ENCODE results near the gene ARHGEF10L. TPM values are rescaled to one million over a fixed set of nuclear protein-coding genes. Genes with fewer than 3 reads are reported as not detected.

The ARHGEF10L gene
- total and polyA plus RNA-seq, 4 experiments from 2014 or later: 0.47 to 0.78 TPM; not detected in 2

- H3K9me3 Mint-ChIP-seq: no peaks in the 10 kb centered on the region
- H3K9me3 ChIP-seq (ENCODE audit: control insufficient read depth in 1 of 2, low read length in 2 of 2): no peaks in the 10 kb centered on the region
- CTCF ChIA-PET (ENCODE audit: partially characterized antibody): interaction anchor here (0.7 kb wide), 1 partner anchor 9 kb away, joined by 3 read pairs; no protein-coding TSS in a partner anchor
- no peak overlapping the region for H3K27ac Mint-ChIP-seq
- no peaks in the 10 kb centered on the region for H3K4me1 Mint-ChIP-seq
- no peaks in the 10 kb centered on the region for H3K4me1 ChIP-seq (ENCODE audit: insufficient read depth, low read length)
- intact Hi-C loops (cut with micrococcal nuclease): no loop called here
- DNase-seq: no peak
- POLR2A ChIA-PET (ENCODE audit: partially characterized antibody): no interaction called here
- no peaks in the 10 kb centered on the region for H3K36me3 Mint-ChIP-seq
- H3K36me3 ChIP-seq (ENCODE audit: insufficient read depth, low read length): no peaks in the 10 kb centered on the region
- H3K27me3 Mint-ChIP-seq: peaks cover 2 to 9% of the 10 kb centered on the region in 2 donors
- H3K4me3 Mint-ChIP-seq: no peak overlapping the region
- H3K4me3 ChIP-seq (ENCODE audit: low read length in 2 of 2): no peak overlapping the region
- no peak overlapping the region for H3K27ac ChIP-seq (ENCODE audit: low read depth, low read length)
- no peaks in the 10 kb centered on the region for H3K27me3 ChIP-seq (ENCODE audit: insufficient read depth, low read length)
These were observed 75.7 kb downstream of the ARHGEF10L start for GRCh38 chr1:17615157-17615556.

GRCh38 chr1:17615959-17616358, 76.5 kb downstream of the ARHGEF10L start:
- Mint-ChIP-seq H3K27me3 (peaks cover 2 to 9% of the 10 kb centered on the region in 2 donors), H3K4me1 (no peaks in the 10 kb centered on the region), H3K36me3 (no peaks in the 10 kb centered on the region), H3K9me3 (no peaks in the 10 kb centered on the region), H3K27ac (no peak overlapping the region), H3K4me3 (no peak overlapping the region)
- H3K9me3 ChIP-seq (ENCODE audit: control insufficient read depth in 1 of 2, low read length in 2 of 2): no peaks in the 10 kb centered on the region
- no peak for DNase-seq
- H3K4me3 ChIP-seq (ENCODE audit: low read length in 2 of 2): no peak overlapping the region
- no peaks in the 10 kb centered on the region for H3K27me3 ChIP-seq (ENCODE audit: insufficient read depth, low read length)
- H3K27ac ChIP-seq (ENCODE audit: low read depth, low read length): no peak overlapping the region
- ChIA-PET POLR2A (ENCODE audit: partially characterized antibody) (no interaction called here), CTCF (ENCODE audit: partially characterized antibody) (no interaction called here)
- intact Hi-C loops (cut with micrococcal nuclease): no loop called here
- H3K36me3 ChIP-seq (ENCODE audit: insufficient read depth, low read length): no peaks in the 10 kb centered on the region
- no peaks in the 10 kb centered on the region for H3K4me1 ChIP-seq (ENCODE audit: insufficient read depth, low read length)

GRCh38 chr1:17616731-17617279, 77.3 kb downstream of the ARHGEF10L start:
- ChIA-PET CTCF (ENCODE audit: partially characterized antibody) (no interaction called here), POLR2A (ENCODE audit: partially characterized antibody) (no interaction called here)
- Mint-ChIP-seq H3K27me3 (peaks cover 2 to 9% of the 10 kb centered on the region in 2 donors), H3K4me1 (no peaks in the 10 kb centered on the region), H3K9me3 (no peaks in the 10 kb centered on the region), H3K36me3 (no peaks in the 10 kb centered on the region), H3K27ac (no peak overlapping the region), H3K4me3 (no peak overlapping the region)
- Histone ChIP-seq H3K4me1 (ENCODE audit: insufficient read depth, low read length) (no peaks in the 10 kb centered on the region), H3K4me3 (ENCODE audit: low read length in 2 of 2) (no peak overlapping the region), H3K36me3 (ENCODE audit: insufficient read depth, low read length) (no peaks in the 10 kb centered on the region), H3K27me3 (ENCODE audit: insufficient read depth, low read length) (no peaks in the 10 kb centered on the region), H3K9me3 (ENCODE audit: control insufficient read depth in 1 of 2, low read length in 2 of 2) (no peaks in the 10 kb centered on the region), H3K27ac (ENCODE audit: low read depth, low read length) (no peak overlapping the region)
- intact Hi-C loops (cut with micrococcal nuclease): no loop called here
- no peak for DNase-seq

- no peaks in the 10 kb centered on the region for H3K27me3 ChIP-seq (ENCODE audit: insufficient read depth, low read length)
- H3K4me3 ChIP-seq (ENCODE audit: low read length in 2 of 2): no peak overlapping the region
- H3K27ac ChIP-seq (ENCODE audit: low read depth, low read length): no peak overlapping the region
- H3K9me3 ChIP-seq (ENCODE audit: control insufficient read depth in 1 of 2, low read length in 2 of 2): no peaks in the 10 kb centered on the region
- no peaks in the 10 kb centered on the region for H3K4me1 ChIP-seq (ENCODE audit: insufficient read depth, low read length)
- ChIA-PET POLR2A (ENCODE audit: partially characterized antibody) (no interaction called here), CTCF (ENCODE audit: partially characterized antibody) (no interaction called here)
- intact Hi-C loops (cut with micrococcal nuclease): no loop called here
- H3K9me3 Mint-ChIP-seq: no peaks in the 10 kb centered on the region
- peaks cover 2 to 6% of the 10 kb centered on the region in 2 donors for H3K27me3 Mint-ChIP-seq
- H3K36me3 ChIP-seq (ENCODE audit: insufficient read depth, low read length): no peaks in the 10 kb centered on the region
- no peak overlapping the region for H3K27ac Mint-ChIP-seq
- no peak overlapping the region for H3K4me3 Mint-ChIP-seq
- no peak for DNase-seq
- no peaks in the 10 kb centered on the region for H3K36me3 Mint-ChIP-seq
- no peaks in the 10 kb centered on the region for H3K4me1 Mint-ChIP-seq
These were observed 78.5 kb downstream of the ARHGEF10L start for GRCh38 chr1:17617787-17618557.

GRCh38 chr1:17618558-17619247, 79.2 kb downstream of the ARHGEF10L start:
- Histone ChIP-seq H3K27ac (ENCODE audit: low read depth, low read length) (no peak overlapping the region), H3K4me3 (ENCODE audit: low read length in 2 of 2) (no peak overlapping the region), H3K9me3 (ENCODE audit: control insufficient read depth in 1 of 2, low read length in 2 of 2) (no peaks in the 10 kb centered on the region), H3K4me1 (ENCODE audit: insufficient read depth, low read length) (no peaks in the 10 kb centered on the region), H3K36me3 (ENCODE audit: insufficient read depth, low read length) (no peaks in the 10 kb centered on the region), H3K27me3 (ENCODE audit: insufficient read depth, low read length) (no peaks in the 10 kb centered on the region)
- peaks cover 2 to 6% of the 10 kb centered on the region in 2 donors for H3K27me3 Mint-ChIP-seq
- no peaks in the 10 kb centered on the region for H3K4me1 Mint-ChIP-seq
- intact Hi-C loops (cut with micrococcal nuclease): no loop called here
- H3K9me3 Mint-ChIP-seq: no peaks in the 10 kb centered on the region
- CTCF ChIA-PET (ENCODE audit: partially characterized antibody): no interaction called here
- no peak overlapping the region for H3K27ac Mint-ChIP-seq
- H3K4me3 Mint-ChIP-seq: no peak overlapping the region
- POLR2A ChIA-PET (ENCODE audit: partially characterized antibody): no interaction called here
- H3K36me3 Mint-ChIP-seq: no peaks in the 10 kb centered on the region
- DNase-seq: no peak

GRCh38 chr1:17620448-17620847, 81.0 kb downstream of the ARHGEF10L start:
- ChIA-PET POLR2A (ENCODE audit: partially characterized antibody) (no interaction called here), CTCF (ENCODE audit: partially characterized antibody) (interaction anchor here (1.3 kb wide), 1 partner anchor 11 kb away, joined by 3 read pairs; no protein-coding TSS in a partner anchor)
- intact Hi-C loops (cut with micrococcal nuclease): no loop called here
- Mint-ChIP-seq H3K36me3 (no peaks in the 10 kb centered on the region), H3K4me1 (no peaks in the 10 kb centered on the region), H3K9me3 (no peaks in the 10 kb centered on the region), H3K4me3 (no peak overlapping the region), H3K27me3 (peaks cover 2 to 6% of the 10 kb centered on the region in 2 donors), H3K27ac (no peak overlapping the region)
- Histone ChIP-seq H3K4me1 (ENCODE audit: insufficient read depth, low read length) (no peaks in the 10 kb centered on the region), H3K36me3 (ENCODE audit: insufficient read depth, low read length) (no peaks in the 10 kb centered on the region), H3K9me3 (ENCODE audit: control insufficient read depth in 1 of 2, low read length in 2 of 2) (no peaks in the 10 kb centered on the region), H3K27me3 (ENCODE audit: insufficient read depth, low read length) (no peaks in the 10 kb centered on the region), H3K4me3 (ENCODE audit: low read length in 2 of 2) (no peak overlapping the region), H3K27ac (ENCODE audit: low read depth, low read length) (no peak overlapping the region)
- no peak for DNase-seq

- Mint-ChIP-seq H3K4me3 (no peak overlapping the region), H3K4me1 (no peaks in the 10 kb centered on the region), H3K27ac (no peak overlapping the region), H3K27me3 (peaks cover 2 to 6% of the 10 kb centered on the region in 2 donors), H3K36me3 (no peaks in the 10 kb centered on the region), H3K9me3 (no peaks in the 10 kb centered on the region)
- no peak overlapping the region for H3K4me3 ChIP-seq (ENCODE audit: low read length in 2 of 2)
- H3K4me1 ChIP-seq (ENCODE audit: insufficient read depth, low read length): no peaks in the 10 kb centered on the region
- CTCF ChIA-PET (ENCODE audit: partially characterized antibody): no interaction called here
- no peaks in the 10 kb centered on the region for H3K27me3 ChIP-seq (ENCODE audit: insufficient read depth, low read length)
- H3K36me3 ChIP-seq (ENCODE audit: insufficient read depth, low read length): no peaks in the 10 kb centered on the region
- intact Hi-C loops (cut with micrococcal nuclease): no loop called here
- H3K27ac ChIP-seq (ENCODE audit: low read depth, low read length): no peak overlapping the region
- no peaks in the 10 kb centered on the region for H3K9me3 ChIP-seq (ENCODE audit: control insufficient read depth in 1 of 2, low read length in 2 of 2)
- POLR2A ChIA-PET (ENCODE audit: partially characterized antibody): no interaction called here
- no peak for DNase-seq
These were observed 82.2 kb downstream of the ARHGEF10L start for GRCh38 chr1:17621691-17622090.

Measured in CD4-positive, alpha-beta memory T cell (primary cell).